RPMI7951 (cell line): ENCODE results near the gene ANO8. TPM values are rescaled to one million over a fixed set of nuclear protein-coding genes. Genes with fewer than 3 reads are reported as not detected.

Experiments
- DNase-seq: peaks from one replicate; pipeline ENCODE4 v3.0.0-alpha.2; 2012; ENCODE audit warnings: low read depth
- total RNA-seq: library from RNA; depleted of rRNA; stranded (reverse); fragments of >200 nt; shearing (Covaris generic); gene quantifications from 2 replicates; pipeline ENCODE4 v1.2.3, GENCODE V29; 2014

Gene ANO8
- total RNA-seq, 1 experiment from 2014 or later, result 2.9 TPM

DNA sequence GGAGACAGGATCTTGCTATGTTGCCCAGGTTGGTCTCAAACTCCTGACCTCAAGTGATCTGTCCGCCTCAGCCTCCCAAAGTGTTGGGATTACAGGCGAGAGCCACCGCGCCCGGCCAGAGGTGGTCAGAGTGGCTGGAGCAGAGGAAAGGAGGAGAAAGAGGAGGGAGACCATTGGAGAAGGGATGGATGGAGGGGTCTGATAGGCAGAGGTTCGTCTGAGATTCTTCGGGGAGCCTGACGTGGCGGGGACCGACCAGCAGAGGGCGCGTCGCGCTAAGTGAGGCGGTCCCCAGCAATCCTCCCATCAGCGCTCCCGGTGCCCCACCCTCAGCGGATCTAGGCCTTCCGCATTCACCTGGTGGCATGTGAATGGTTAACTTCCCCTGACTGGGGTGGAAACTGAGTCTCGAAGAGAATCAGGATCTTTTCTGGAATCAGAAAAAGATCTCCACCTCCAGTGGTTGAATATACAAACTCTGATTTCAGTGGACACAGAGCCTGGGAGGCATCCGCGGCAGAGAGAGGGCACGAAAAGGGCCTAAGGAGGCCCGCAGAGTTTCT is 11.5 kb upstream of the ANO8 start:
- DNase-seq, result peak; percentile 67

GRCh38 chr19:17341845-17342244 is 7.2 kb upstream of the ANO8 start:
- DNase-seq, result no peak

GRCh38 chr19:17341386-17341785 is 6.7 kb upstream of the ANO8 start:
- DNase-seq, result no peak

DNA sequence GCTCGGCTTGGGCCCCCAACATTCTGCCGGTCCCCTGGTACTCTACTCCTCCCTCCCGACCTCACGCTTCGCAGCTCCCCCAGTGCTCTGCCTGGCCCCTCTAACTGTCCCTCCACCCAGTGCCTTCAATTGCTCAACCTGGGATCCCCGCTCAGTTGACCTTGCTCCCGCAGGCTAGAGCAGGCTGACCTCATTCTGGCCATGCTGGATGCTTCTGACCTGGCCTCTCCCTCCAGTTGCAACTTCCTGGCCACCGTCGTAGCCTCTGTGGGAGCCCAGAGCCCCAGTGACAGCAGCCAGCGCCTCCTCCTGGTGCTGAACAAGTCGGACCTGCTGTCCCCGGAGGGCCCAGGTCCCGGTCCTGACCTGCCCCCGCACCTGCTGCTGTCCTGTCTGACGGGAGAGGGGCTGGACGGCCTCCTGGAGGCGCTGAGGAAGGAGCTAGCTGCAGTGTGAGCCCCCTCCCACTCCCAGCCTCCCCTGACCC is 6.3 kb upstream of the ANO8 start:
- DNase-seq, result no peak

- DNase-seq, result no peak
Measured at GRCh38 chr19:17340302-17340870, 5.7 kb upstream of the ANO8 start.

GRCh38 chr19:17339088-17339741 is 4.6 kb upstream of the ANO8 start:
- DNase-seq, result no peak

DNA sequence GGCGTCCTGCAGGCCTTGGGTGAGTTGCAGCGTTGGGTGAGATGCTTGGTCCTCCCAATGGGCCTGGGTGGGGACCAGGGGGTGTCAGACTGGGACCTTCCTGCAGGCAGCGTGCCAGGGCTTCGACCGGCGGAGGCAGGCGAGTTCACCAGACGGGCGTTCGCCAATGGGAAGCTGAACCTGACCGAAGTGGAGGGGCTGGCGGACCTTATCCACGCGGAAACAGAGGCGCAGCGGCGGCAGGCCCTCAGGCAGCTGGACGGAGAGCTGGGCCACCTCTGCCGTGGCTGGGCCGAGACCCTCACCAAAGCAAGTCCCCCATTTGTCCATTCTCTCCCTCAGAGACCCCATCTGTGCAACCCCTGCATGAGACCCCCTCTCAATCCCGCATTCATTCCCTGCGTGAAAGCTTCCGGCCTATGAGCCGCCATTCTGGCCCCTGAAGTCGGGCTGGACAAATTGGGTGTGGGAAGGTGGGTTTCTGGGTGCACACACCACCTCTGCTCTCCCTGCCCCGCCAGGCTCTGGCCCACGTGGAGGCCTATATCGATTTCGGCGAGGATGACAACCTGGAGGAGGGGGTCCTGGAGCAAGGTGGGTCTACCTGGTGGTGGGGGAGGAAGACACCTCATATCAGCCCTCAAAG is 3.9 kb upstream of the ANO8 start:
- DNase-seq, result no peak

GRCh38 chr19:17337675-17338432 is 3.2 kb upstream of the ANO8 start:
- peak; percentile 35 for DNase-seq

DNA sequence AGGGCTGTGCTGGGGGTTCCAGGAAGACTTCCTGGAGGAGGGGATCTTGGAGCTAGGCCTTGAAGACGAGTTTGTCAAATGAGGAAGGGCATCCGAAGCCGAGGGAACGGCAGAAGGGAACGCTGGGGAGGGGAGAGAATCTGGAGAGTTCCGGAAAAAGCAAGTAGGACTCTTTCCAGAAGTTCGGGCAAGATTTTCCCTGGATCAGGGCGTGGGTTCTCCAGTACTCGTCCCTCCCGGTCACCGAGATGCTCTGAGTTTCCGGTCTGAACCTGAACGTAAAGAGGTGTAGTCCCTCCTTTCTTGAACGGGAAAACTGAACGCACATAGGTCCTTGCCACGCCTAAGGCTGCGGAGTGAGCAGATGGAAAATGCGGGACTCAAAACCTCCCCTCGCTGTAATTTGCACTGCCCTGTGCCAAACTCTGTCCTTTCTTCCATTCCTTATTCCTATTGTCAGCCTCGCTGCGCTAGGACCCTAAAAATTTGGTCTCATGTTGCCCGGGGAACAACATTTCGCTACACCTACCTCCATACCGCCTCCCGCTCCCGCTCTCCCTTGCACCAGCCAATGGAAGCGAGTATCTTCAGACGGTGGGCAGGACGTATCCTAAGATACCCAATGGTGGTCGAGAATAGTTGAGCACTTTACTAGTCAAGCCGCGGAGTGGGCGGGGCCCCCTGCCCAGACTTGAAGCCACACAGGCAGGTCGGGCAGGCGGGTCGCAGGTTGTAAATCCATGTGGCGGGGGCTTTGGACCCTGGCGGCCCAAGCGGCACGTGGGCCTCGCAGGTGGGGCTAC is 2.4 kb upstream of the ANO8 start, which contains the start of gene GTPBP3:
Gene GTPBP3, plus strand, starts transcription at position 682 of the 803 bp plus-strand sequence. Its CDS starts 59 bp downstream, at position 741.
- peak; percentile 99 for DNase-seq

- DNase-seq, result no peak
Measured at GRCh38 chr19:17335575-17335974, 920 bp upstream of the ANO8 start.

GRCh38 chr19:17333611-17334413 is 843 bp downstream of the ANO8 start:
- peak; percentile 89 for DNase-seq

DNA sequence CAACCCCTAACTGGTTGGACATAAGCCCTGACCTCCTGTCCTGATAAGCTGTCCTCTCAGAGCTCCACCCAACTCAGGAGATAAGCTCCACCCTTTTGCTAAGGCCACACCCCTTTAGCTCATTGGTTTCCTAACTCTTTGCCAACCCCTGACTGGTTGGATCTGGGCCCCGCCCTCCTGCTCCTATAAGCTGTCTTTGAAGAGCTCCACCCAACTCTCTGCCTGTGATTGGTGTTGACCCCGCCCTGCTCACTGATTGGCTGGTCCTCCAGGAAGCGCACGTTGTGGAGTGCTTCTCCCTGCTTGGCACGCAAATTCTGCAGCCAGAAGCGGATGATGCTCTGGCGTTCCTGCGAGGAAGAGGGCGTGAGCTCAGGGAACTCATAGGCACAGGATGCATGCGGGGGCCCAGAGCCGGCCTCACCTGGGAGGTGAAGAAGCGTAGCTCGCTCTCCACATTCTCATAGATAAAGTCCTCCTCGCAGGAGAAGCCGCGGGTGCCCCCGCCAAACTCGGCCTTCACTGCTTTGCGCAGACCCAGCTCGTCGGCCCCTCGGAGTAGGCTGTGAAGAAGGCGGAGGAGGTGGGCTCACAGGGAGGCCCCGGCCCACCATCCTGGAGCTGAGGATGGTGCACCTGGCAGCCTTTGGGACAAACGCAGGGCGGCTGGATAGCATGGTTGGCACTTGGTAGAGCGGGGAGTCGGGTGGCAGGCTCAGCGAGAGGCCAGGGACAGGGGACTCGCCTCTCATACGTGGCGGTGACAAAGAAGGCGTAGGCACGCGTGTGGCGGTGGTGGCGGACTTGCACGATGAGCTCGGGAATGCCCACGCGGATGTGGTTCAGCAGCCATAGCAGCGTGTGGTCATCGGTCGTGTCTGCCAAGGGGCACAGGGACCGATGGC is 1.7 kb downstream of the ANO8 start:
- DNase-seq, result peak; percentile 60

GRCh38 chr19:17332360-17332676 is 2.3 kb downstream of the ANO8 start:
- DNase-seq, result no peak

GRCh38 chr19:17331045-17331558 is 3.6 kb downstream of the ANO8 start:
- DNase-seq, result no peak

GRCh38 chr19:17330262-17331044 is 4.2 kb downstream of the ANO8 start:
- no peak for DNase-seq

DNA sequence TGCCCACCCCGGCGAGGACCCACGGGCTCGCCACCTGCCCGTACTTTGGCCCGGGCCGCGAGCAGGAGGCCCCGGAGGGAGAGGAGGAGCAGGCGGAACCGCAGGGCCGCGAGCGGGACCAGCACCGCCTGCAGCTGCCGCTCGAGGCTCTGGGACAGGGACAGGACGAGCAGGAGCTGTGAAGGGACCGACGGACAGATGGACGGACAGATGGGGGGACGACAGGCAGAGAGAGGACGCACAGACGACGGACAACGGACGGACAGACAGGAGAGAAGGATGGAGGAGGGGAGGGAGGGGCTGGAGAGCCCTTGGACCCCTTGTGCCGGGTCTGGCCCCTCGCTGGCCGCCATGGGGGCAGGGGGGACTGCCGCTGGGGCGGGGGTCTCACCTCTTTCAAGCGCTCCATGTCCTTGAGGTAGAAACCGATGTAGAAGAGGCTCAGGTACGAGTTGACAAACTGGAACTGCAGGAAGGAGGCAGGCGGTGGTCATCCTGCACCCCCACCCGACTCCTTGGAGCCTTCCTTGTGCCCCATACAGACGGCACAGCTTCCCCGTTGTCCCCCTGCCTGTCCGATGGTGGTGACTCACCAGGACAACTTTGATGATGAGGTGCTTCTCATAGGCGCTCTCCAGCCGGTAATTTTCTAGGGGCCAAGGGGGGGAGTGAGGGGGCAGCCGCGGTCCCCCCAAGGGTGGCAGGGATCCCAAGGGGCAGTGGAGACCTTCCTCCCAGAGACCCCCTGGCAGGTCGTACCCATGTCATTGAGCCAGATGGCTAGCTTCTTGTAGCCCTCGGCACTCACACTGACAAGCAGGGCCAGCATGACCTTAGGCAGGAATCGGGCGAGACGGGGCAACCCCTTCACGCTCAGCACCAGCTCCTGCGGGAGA is 5.0 kb downstream of the ANO8 start:
- no peak for DNase-seq
